Measurements from ENCODE around the gene TREML4. TPM values are rescaled to one million over a fixed set of nuclear protein-coding genes. Genes with fewer than 3 reads are reported as not detected.
"Not testable (repeated sequence)": the region's sequence is repeated elsewhere in the genome, so short reads cannot be mapped to it uniquely, and the experiment has no call there.

The TREML4 gene
- total RNA-seq, 1 donor, result not detected

DNA sequence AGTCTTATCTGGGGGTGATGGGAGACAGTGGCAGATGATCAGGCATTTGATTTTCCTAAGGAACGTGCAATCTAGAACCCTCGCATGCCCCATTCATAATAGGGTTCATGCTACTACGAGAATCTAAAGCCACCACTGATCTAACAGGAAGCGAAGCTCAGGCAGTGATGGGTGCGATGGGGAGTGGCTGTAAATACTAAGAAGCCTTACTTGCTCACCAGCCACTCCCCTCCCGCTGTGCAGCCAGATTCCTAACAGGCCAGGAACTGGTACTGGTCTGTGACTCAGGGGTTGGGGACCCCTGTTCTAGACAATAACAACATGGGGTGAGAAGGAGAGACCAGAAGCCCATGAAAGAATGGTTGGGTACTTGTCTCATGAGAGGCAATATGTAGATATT is 4.5 kb downstream of the TREML4 start:
- no peaks in the 10 kb centered on the region for H4K20me1 ChIP-seq (ENCODE audit: insufficient read depth, low read length)
- no peak overlapping the region for H2AFZ ChIP-seq (ENCODE audit: low read length)
- no peak overlapping the region for H3K4me2 ChIP-seq (ENCODE audit: insufficient read depth, low read length)
- TF ChIP-seq, protein P1, sequence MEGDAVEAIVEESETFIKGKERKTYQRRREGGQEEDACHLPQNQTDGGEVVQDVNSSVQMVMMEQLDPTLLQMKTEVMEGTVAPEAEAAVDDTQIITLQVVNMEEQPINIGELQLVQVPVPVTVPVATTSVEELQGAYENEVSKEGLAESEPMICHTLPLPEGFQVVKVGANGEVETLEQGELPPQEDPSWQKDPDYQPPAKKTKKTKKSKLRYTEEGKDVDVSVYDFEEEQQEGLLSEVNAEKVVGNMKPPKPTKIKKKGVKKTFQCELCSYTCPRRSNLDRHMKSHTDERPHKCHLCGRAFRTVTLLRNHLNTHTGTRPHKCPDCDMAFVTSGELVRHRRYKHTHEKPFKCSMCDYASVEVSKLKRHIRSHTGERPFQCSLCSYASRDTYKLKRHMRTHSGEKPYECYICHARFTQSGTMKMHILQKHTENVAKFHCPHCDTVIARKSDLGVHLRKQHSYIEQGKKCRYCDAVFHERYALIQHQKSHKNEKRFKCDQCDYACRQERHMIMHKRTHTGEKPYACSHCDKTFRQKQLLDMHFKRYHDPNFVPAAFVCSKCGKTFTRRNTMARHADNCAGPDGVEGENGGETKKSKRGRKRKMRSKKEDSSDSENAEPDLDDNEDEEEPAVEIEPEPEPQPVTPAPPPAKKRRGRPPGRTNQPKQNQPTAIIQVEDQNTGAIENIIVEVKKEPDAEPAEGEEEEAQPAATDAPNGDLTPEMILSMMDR (IDR thresholded peaks at IDR 0.05; ENCODE audit: extremely low read depth, low read depth, low read length), result no peak
- no peaks in the 10 kb centered on the region for H3K36me3 ChIP-seq (ENCODE audit: insufficient read depth, low read length)
- no peaks in the 10 kb centered on the region for H3K27me3 ChIP-seq (ENCODE audit: insufficient read depth, low read length)
- no peaks in the 10 kb centered on the region for H3K9me3 ChIP-seq (ENCODE audit: low read depth, low read length)
- DNase-seq (ENCODE audit: insufficient read length, low spot score, missing footprints), result no peak
- no peak overlapping the region for H3K27ac ChIP-seq (ENCODE audit: low read depth, low read length)
- H3K4me3 ChIP-seq (ENCODE audit: insufficient read depth, low read length), result no peak overlapping the region
- H3K79me2 ChIP-seq (ENCODE audit: insufficient read depth, low read length), result no peaks in the 10 kb centered on the region
- H3K4me1 ChIP-seq (ENCODE audit: insufficient read depth, low read length), result no peaks in the 10 kb centered on the region

DNA sequence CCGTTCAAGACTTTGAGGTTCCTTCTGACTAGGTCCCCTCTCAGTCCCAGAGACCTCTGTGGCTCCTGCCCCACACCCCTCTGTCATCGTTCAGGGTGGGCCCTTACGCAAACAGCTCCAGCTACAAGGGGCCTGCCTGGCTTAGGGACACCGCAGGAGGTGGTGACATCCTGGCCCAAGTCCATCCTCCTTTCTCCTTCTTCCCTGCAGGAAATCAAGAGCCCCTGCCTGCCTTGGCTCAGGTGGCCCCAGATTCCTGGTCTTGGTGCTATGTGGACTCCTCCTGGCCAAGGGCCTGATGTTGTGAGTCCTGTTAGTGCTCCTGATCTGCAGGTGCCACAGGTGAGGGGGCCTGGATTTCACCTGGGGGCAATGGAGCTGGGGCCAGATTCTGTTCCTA is 8.1 kb downstream of the TREML4 start:
- Histone ChIP-seq H2AFZ (ENCODE audit: low read length) (no peak overlapping the region), H3K27me3 (ENCODE audit: insufficient read depth, low read length) (peaks cover 21% of the 10 kb centered on the region), H3K4me2 (ENCODE audit: insufficient read depth, low read length) (no peak overlapping the region), H3K36me3 (ENCODE audit: insufficient read depth, low read length) (no peaks in the 10 kb centered on the region), H3K27ac (ENCODE audit: low read depth, low read length) (no peak overlapping the region), H3K79me2 (ENCODE audit: insufficient read depth, low read length) (no peaks in the 10 kb centered on the region), H3K9me3 (ENCODE audit: low read depth, low read length) (no peaks in the 10 kb centered on the region), H4K20me1 (ENCODE audit: insufficient read depth, low read length) (no peaks in the 10 kb centered on the region), H3K4me1 (ENCODE audit: insufficient read depth, low read length) (no peaks in the 10 kb centered on the region), H3K4me3 (ENCODE audit: insufficient read depth, low read length) (no peak overlapping the region)
- DNase-seq (ENCODE audit: insufficient read length, low spot score, missing footprints), result no peak
- TF ChIP-seq, protein P1 (IDR thresholded peaks at IDR 0.05; ENCODE audit: extremely low read depth, low read depth, low read length), result no peak

DNA sequence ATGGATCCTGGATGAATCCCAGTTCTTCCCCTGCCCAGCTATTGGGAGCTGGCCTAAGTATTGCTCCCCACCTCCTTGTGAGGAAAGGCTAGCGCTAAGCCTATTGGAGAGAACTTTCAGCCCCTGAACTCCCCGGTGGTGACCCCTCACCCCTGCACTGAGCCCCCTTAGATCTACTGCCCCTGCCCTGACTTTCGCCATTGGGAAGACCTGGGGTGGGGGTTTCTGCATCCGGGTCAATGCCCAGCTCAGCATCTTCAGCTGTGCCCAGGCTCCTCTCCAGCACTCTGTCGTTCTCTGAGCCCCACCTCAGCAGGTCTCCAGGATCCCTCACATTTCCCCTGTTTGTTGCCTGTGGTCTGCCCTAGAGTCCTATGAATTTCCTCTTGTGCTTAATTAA is 9.0 kb downstream of the TREML4 start:
- H2AFZ ChIP-seq (ENCODE audit: low read length), result no peak overlapping the region
- H3K36me3 ChIP-seq (ENCODE audit: insufficient read depth, low read length), result no peaks in the 10 kb centered on the region
- peaks cover 26% of the 10 kb centered on the region for H3K27me3 ChIP-seq (ENCODE audit: insufficient read depth, low read length)
- TF ChIP-seq, protein P1 (IDR thresholded peaks at IDR 0.05; ENCODE audit: extremely low read depth, low read depth, low read length), result no peak
- no peak overlapping the region for H3K4me2 ChIP-seq (ENCODE audit: insufficient read depth, low read length)
- no peaks in the 10 kb centered on the region for H3K9me3 ChIP-seq (ENCODE audit: low read depth, low read length)
- no peaks in the 10 kb centered on the region for H3K4me1 ChIP-seq (ENCODE audit: insufficient read depth, low read length)
- H3K79me2 ChIP-seq (ENCODE audit: insufficient read depth, low read length), result no peaks in the 10 kb centered on the region
- no peaks in the 10 kb centered on the region for H4K20me1 ChIP-seq (ENCODE audit: insufficient read depth, low read length)
- H3K27ac ChIP-seq (ENCODE audit: low read depth, low read length), result no peak overlapping the region
- no peak overlapping the region for H3K4me3 ChIP-seq (ENCODE audit: insufficient read depth, low read length)
- DNase-seq (ENCODE audit: insufficient read length, low spot score, missing footprints), result no peak

DNA sequence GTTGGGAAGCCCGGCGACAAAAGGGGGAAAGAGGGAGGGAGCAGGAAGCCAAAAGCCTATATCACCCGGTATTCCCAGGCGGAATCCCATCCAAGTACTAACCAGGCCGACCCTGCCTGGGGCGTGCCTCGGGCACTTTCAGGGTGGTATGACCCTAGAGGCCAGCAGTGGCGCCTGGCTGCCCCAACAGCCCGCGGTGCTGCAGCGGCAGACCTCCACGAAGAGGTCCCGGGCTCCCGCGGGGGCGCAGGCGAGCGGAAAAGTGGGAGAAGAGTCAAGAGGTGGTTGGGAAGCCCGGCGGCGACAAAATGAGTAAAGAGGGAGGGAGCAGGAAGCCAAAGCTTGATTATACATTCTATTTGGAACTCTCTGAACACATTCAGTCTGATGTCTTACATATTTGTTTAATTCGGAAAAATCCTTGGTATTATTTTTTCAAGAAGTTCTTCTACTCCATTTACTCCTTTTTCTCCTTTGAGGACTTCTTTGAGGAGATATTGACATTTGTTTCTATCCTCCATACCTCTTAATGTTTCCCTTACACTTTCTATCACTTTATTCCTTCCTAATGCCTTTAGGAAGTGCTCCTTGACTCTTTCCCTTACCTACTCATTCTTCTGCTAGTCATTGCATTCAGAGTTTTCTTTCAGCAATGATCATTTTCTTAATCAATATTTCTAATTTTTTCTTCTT is 11.5 kb downstream of the TREML4 start:
- Histone ChIP-seq H3K36me3 (ENCODE audit: insufficient read depth, low read length) (no peaks in the 10 kb centered on the region), H2AFZ (ENCODE audit: low read length) (no peak overlapping the region), H3K4me2 (ENCODE audit: insufficient read depth, low read length) (no peak overlapping the region), H3K27ac (ENCODE audit: low read depth, low read length) (no peak overlapping the region), H3K79me2 (ENCODE audit: insufficient read depth, low read length) (no peaks in the 10 kb centered on the region), H3K27me3 (ENCODE audit: insufficient read depth, low read length) (peaks cover 26% of the 10 kb centered on the region), H3K9me3 (ENCODE audit: low read depth, low read length) (no peaks in the 10 kb centered on the region), H3K4me3 (ENCODE audit: insufficient read depth, low read length) (no peak overlapping the region), H3K4me1 (ENCODE audit: insufficient read depth, low read length) (no peaks in the 10 kb centered on the region), H4K20me1 (ENCODE audit: insufficient read depth, low read length) (no peaks in the 10 kb centered on the region)
- DNase-seq (ENCODE audit: insufficient read length, low spot score, missing footprints), result no peak
- TF ChIP-seq, protein P1 (IDR thresholded peaks at IDR 0.05; ENCODE audit: extremely low read depth, low read depth, low read length), result no peak

DNA sequence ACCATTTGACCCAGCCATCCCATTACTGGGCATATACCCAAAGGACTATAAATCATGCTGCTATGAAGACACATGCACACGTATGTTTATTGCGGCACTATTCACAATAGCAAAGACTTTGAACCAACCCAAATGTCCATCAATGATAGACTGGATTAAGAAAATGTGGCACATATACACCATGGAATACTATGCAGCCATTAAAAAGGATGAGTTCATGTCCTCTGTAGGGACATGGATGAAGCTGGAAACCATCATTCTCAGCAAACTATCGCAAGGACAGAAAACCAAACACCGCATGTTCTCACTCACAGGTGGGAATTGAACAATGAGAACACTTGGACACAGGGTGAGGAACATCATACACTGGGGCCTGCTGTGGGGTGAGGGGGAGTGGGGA is 18.4 kb downstream of the TREML4 start:
- H4K20me1 ChIP-seq (ENCODE audit: insufficient read depth, low read length); H2AFZ ChIP-seq (ENCODE audit: low read length); H3K4me2 ChIP-seq (ENCODE audit: insufficient read depth, low read length); H3K27ac ChIP-seq (ENCODE audit: low read depth, low read length); H3K4me1 ChIP-seq (ENCODE audit: insufficient read depth, low read length); H3K27me3 ChIP-seq (ENCODE audit: insufficient read depth, low read length); H3K79me2 ChIP-seq (ENCODE audit: insufficient read depth, low read length); H3K9me3 ChIP-seq (ENCODE audit: low read depth, low read length); DNase-seq (ENCODE audit: insufficient read length, low spot score, missing footprints); H3K4me3 ChIP-seq (ENCODE audit: insufficient read depth, low read length); H3K36me3 ChIP-seq (ENCODE audit: insufficient read depth, low read length): not testable (repeated sequence)
